Calu3 (cell line): Measurements from ENCODE around the gene ZNF521. TPM values are rescaled to one million over a fixed set of nuclear protein-coding genes. Genes with fewer than 3 reads are reported as not detected.

Experiments
- BruUV-seq: library from RNA; stranded (reverse); fragments of 400-500 nt; replicated peaks from 2 replicates; lab custom pipeline; 2021; lab: Mats Ljungman, UMichigan
- CTCF ChIA-PET: fragments of 300-600 bp; sonication (Branson Sonifier 250); formaldehyde crosslinking; loops from one replicate; lab custom pipeline; 2022; ENCODE audit warnings: antibody characterized with exemption; lab: Charles Lee
- DNase-seq: peaks from one replicate; pipeline ENCODE4 v3.0.0; 2022
- H3K27ac Mint-ChIP-seq: one replicate; pipeline ENCODE4 v1.8.0; 2022; ENCODE audit warnings: mixed read lengths; ENCODE audit not compliant: unreplicated experiment
- H3K27me3 Mint-ChIP-seq: one replicate; pipeline ENCODE4 v1.8.0; 2022; ENCODE audit warnings: mixed read lengths; ENCODE audit not compliant: unreplicated experiment
- H3K36me3 Mint-ChIP-seq: one replicate; pipeline ENCODE4 v1.8.0; 2022; ENCODE audit warnings: mild to moderate bottlenecking, moderate library complexity, mixed read lengths; ENCODE audit not compliant: insufficient read depth, unreplicated experiment
- H3K4me1 Mint-ChIP-seq: one replicate; pipeline ENCODE4 v1.8.0; 2022; ENCODE audit warnings: mild to moderate bottlenecking, low read depth, mixed read lengths; ENCODE audit not compliant: unreplicated experiment
- H3K4me3 Mint-ChIP-seq: one replicate; pipeline ENCODE4 v1.8.0; 2022; ENCODE audit warnings: mild to moderate bottlenecking, low read depth, moderate library complexity, mixed read lengths; ENCODE audit not compliant: unreplicated experiment
- H3K9me3 Mint-ChIP-seq: one replicate; pipeline ENCODE4 v1.8.0; 2022; ENCODE audit warnings: low read depth, mixed read lengths; ENCODE audit not compliant: unreplicated experiment
- intact Hi-C: fragments of 100-400 bp; cut with micrococcal nuclease; formaldehyde crosslinking; loops from one replicate; pipeline ENCODE4 v1.10.0; 2022; ENCODE audit not compliant: unreplicated experiment
- total RNA-seq: library from RNA; stranded (reverse); gene quantifications from 2 replicates; pipeline ENCODE4 v1.2.3, GENCODE V29; 2022
- TF ChIP-seq, protein P1 (sequence below): fragments of 200-600 bp; IDR thresholded peaks from one replicate; pipeline ENCODE4 v1.8.0; 2022; ENCODE audit warnings: antibody characterized with exemption; ENCODE audit not compliant: unreplicated experiment

ZNF521 gene
- total RNA-seq, 1 experiment from 2014 or later, result not detected

DNA sequence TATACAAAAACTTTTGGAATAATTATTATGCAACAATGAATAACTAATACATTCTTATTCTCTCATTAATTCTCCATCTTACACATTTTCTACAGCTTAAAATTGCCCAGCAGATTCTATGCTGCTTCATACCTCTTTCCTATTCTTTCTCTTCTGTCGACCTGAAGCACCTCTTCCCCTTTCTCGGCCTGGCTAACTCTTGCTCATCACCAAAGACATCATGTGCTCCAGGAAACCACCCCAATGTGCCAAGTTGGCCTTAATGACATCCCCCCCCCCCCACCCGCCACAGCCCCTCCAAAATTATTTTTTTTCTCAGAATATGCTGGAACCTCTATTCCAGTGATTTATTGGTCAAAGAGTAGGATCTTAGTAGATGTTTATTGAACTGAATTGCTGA, 43.6 kb downstream of the ZNF521 start:
- H3K9me3 Mint-ChIP-seq, result no peaks in the 10 kb centered on the region
- BruUV-seq, result no TSS peak
- TF ChIP-seq, protein P1, sequence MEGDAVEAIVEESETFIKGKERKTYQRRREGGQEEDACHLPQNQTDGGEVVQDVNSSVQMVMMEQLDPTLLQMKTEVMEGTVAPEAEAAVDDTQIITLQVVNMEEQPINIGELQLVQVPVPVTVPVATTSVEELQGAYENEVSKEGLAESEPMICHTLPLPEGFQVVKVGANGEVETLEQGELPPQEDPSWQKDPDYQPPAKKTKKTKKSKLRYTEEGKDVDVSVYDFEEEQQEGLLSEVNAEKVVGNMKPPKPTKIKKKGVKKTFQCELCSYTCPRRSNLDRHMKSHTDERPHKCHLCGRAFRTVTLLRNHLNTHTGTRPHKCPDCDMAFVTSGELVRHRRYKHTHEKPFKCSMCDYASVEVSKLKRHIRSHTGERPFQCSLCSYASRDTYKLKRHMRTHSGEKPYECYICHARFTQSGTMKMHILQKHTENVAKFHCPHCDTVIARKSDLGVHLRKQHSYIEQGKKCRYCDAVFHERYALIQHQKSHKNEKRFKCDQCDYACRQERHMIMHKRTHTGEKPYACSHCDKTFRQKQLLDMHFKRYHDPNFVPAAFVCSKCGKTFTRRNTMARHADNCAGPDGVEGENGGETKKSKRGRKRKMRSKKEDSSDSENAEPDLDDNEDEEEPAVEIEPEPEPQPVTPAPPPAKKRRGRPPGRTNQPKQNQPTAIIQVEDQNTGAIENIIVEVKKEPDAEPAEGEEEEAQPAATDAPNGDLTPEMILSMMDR, result no peak

DNA sequence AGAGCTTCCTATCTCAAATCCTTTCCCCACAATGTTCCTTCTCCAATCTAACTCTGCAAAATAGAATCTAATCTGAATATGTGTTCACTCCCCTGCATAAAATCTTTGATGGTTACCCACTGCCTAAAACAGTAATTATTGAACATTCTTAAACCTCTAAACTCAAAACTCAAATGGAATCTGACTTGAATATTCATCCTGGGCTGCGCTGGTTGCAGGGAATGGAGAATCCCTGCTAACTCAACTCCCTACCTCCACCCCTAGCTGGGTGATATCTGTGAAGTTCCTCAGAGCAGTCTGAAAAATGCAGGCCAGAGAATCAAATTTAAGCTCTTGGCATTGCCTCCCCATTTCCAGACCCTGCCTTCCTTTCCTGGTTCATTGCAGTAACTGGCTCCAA, 44.8 kb downstream of the ZNF521 start:
- intact Hi-C loops, result no loop called here
- no TSS peak for BruUV-seq
- no peaks in the 10 kb centered on the region for H3K36me3 Mint-ChIP-seq
- no peak for DNase-seq
- H3K4me1 Mint-ChIP-seq, result no peaks in the 10 kb centered on the region
- CTCF ChIA-PET, result no interaction called here
- H3K9me3 Mint-ChIP-seq, result no peaks in the 10 kb centered on the region
- H3K27ac Mint-ChIP-seq, result no peak overlapping the region
- peaks cover 13% of the 10 kb centered on the region for H3K27me3 Mint-ChIP-seq
- H3K4me3 Mint-ChIP-seq, result no peak overlapping the region
- TF ChIP-seq, protein P1, result no peak

More for the DNA sequence above, 43.6 kb downstream of the ZNF521 start:
- no peak for DNase-seq
- intact Hi-C loops, result no loop called here
- Mint-ChIP-seq H3K4me3 (no peak overlapping the region), H3K4me1 (no peaks in the 10 kb centered on the region), H3K27ac (no peak overlapping the region), H3K36me3 (no peaks in the 10 kb centered on the region), H3K27me3 (peaks cover 13% of the 10 kb centered on the region)
- CTCF ChIA-PET, result no interaction called here

DNA sequence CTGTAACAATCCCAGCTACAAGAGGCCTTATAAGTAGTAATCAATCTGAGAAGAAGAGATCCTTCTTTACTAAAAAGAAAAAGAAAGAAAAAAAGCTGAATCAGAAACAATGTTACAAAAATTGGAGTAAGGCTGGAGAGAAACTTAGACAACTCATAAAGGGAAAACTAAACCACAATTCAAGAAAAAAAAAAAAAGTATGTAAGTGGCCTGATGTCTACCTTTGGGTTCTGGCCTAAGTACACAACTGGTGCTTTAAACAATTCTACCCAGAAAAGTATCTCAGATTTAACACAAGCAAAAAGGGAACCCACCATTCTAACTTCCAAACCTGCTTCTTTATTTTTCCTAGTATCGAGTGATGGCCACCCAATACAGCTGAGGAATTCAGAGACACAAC, 45.3 kb downstream of the ZNF521 start:
- BruUV-seq, result no TSS peak
- Mint-ChIP-seq H3K4me1 (no peaks in the 10 kb centered on the region), H3K4me3 (no peak overlapping the region), H3K27me3 (peaks cover 13% of the 10 kb centered on the region), H3K9me3 (no peaks in the 10 kb centered on the region), H3K36me3 (no peaks in the 10 kb centered on the region), H3K27ac (no peak overlapping the region)
- CTCF ChIA-PET, result no interaction called here
- no peak for DNase-seq
- intact Hi-C loops, result no loop called here
- TF ChIP-seq, protein P1, result no peak

DNA sequence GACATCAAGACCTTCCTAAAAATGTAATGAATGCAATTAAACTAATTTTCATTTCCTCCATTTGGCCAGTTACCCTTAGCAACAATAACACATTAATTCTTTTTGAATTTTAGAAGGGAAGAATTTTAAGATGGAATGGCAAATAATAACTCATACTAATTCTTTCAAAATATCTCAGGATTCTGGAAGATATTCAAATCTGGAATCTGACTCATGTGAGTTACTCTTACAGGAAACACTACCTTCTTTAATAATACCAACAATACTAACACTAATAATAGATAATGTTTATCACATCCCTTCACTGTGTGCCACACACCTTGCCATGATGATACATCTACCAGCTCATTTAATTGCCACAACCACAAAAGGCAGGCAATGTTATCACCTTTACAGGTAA, 46.4 kb downstream of the ZNF521 start:
- Mint-ChIP-seq H3K36me3 (no peaks in the 10 kb centered on the region), H3K4me3 (no peak overlapping the region), H3K9me3 (no peaks in the 10 kb centered on the region), H3K4me1 (no peaks in the 10 kb centered on the region), H3K27ac (no peak overlapping the region), H3K27me3 (peaks cover 13% of the 10 kb centered on the region)
- CTCF ChIA-PET, result no interaction called here
- TF ChIP-seq, protein P1, result no peak
- no peak for DNase-seq
- BruUV-seq, result no TSS peak
- intact Hi-C loops, result no loop called here
